A673 (cell line): Measurements from ENCODE around the gene SVOPL.

ENCODE experiments used
- EZH2 ChIP-seq: fragments of 200-600 bp; sonication (generic); IDR thresholded peaks from 2 replicates; pipeline ENCODE4 v1.6.1; 2017; ENCODE audit warnings: borderline replicate concordance, low read depth, mild to moderate bottlenecking, mixed read lengths, antibody characterized with exemption, low read length; ENCODE audit not compliant: poor library complexity, severe bottlenecking
- TF ChIP-seq, protein P1 (sequence below): fragments of 300-800, 200-600 bp; sonication (generic); conservative IDR thresholded peaks from 2 replicates; pipeline ENCODE4 v1.5.1; 2017; ENCODE audit warnings: low read depth, mild to moderate bottlenecking, antibody characterized with exemption, low read length, moderate library complexity, mixed read lengths

GRCh38 chr7:138630059-138630610 is 71.0 kb downstream of the SVOPL start:
- TF ChIP-seq, protein P1, sequence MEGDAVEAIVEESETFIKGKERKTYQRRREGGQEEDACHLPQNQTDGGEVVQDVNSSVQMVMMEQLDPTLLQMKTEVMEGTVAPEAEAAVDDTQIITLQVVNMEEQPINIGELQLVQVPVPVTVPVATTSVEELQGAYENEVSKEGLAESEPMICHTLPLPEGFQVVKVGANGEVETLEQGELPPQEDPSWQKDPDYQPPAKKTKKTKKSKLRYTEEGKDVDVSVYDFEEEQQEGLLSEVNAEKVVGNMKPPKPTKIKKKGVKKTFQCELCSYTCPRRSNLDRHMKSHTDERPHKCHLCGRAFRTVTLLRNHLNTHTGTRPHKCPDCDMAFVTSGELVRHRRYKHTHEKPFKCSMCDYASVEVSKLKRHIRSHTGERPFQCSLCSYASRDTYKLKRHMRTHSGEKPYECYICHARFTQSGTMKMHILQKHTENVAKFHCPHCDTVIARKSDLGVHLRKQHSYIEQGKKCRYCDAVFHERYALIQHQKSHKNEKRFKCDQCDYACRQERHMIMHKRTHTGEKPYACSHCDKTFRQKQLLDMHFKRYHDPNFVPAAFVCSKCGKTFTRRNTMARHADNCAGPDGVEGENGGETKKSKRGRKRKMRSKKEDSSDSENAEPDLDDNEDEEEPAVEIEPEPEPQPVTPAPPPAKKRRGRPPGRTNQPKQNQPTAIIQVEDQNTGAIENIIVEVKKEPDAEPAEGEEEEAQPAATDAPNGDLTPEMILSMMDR: no peak
- no peak for TF ChIP-seq EZH2
